ENCODE measurements around the gene CCDC154. TPM values are rescaled to one million over a fixed set of nuclear protein-coding genes. Genes with fewer than 3 reads are reported as not detected.

CCDC154 gene
- total RNA-seq, 6 donors from 2014 or later: 0.30 to 5.4 (median 2.9) TPM; not detected in 1

GRCh38 chr16:1385232-1385631 is 59.1 kb downstream of the CCDC154 start:
- Histone ChIP-seq H3K4me3 (no peak overlapping the region), H3K36me3 (peaks cover 16 to 82% (median 61%) of the 10 kb centered on the region in 4 donors), H3K9me3 (no peaks in the 10 kb centered on the region), H3K4me1 (peaks cover 0 to 1% (median 0%) of the 10 kb centered on the region in 4 donors), H3K27me3 (no peaks in the 10 kb centered on the region), H3K27ac (no peak overlapping the region)
- WGBS, 2 donors: 96 to 97% methylated on average over 25 to 39 of the region's 39 CpGs
- DNase-seq (no peak), ATAC-seq (ENCODE audit: low FRiP score in 2 of 2) (no peak)
- TF ChIP-seq, protein P1, sequence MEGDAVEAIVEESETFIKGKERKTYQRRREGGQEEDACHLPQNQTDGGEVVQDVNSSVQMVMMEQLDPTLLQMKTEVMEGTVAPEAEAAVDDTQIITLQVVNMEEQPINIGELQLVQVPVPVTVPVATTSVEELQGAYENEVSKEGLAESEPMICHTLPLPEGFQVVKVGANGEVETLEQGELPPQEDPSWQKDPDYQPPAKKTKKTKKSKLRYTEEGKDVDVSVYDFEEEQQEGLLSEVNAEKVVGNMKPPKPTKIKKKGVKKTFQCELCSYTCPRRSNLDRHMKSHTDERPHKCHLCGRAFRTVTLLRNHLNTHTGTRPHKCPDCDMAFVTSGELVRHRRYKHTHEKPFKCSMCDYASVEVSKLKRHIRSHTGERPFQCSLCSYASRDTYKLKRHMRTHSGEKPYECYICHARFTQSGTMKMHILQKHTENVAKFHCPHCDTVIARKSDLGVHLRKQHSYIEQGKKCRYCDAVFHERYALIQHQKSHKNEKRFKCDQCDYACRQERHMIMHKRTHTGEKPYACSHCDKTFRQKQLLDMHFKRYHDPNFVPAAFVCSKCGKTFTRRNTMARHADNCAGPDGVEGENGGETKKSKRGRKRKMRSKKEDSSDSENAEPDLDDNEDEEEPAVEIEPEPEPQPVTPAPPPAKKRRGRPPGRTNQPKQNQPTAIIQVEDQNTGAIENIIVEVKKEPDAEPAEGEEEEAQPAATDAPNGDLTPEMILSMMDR (IDR thresholded peaks at IDR 0.05): no peak
- no peak for TF ChIP-seq POLR2A (IDR thresholded peaks at IDR 0.05)
- no peak for TF ChIP-seq EP300 (IDR thresholded peaks at IDR 0.05)
- no peak for TF ChIP-seq POLR2AphosphoS5 (IDR thresholded peaks at IDR 0.05)

Other genes with a start within 250 kb of the CCDC154 start
- 10 to 100 TPM in 1 of 6 donors, 1 to 10 TPM in 2, under 1 TPM in 1, not detected in 2; 0.61 to 38.8 (median 3.7) TPM for gene TPSG1, start 219.3 kb downstream of the CCDC154 start, total RNA-seq
- gene TPSB2, start 214.4 kb downstream of the CCDC154 start, total RNA-seq: 100 to 1,000 TPM in 2 of 6 donors, 10 to 100 TPM in 4; 10.5 to 329 (median 70.7) TPM
- 100 to 1,000 TPM in 3 of 6 donors, 10 to 100 TPM in 2, 1 to 10 TPM in 1; 6.4 to 207 (median 99.8) TPM for gene TPSAB1, start 203.9 kb downstream of the CCDC154 start, total RNA-seq
- gene TPSD1, start 188.5 kb downstream of the CCDC154 start, total RNA-seq: 10 to 100 TPM in 2 of 6 donors, 1 to 10 TPM in 4; 1.3 to 14.0 (median 6.4) TPM
- 100 to 1,000 TPM in 1 of 6 donors, 10 to 100 TPM in 5; 51.4 to 113 (median 92.0) TPM for gene UBE2I, start 134.9 kb downstream of the CCDC154 start, total RNA-seq
- gene BAIAP3, start 110.9 kb downstream of the CCDC154 start, total RNA-seq: 10 to 100 TPM in 3 of 6 donors, 1 to 10 TPM in 3; 3.2 to 57.6 (median 11.5) TPM
- gene TSR3, start 92.7 kb downstream of the CCDC154 start, total RNA-seq: 10 to 100 TPM; 55.6 to 74.5 (median 65.1) TPM
- gene GNPTG, start 92.6 kb downstream of the CCDC154 start, total RNA-seq: 100 to 1,000 TPM in 1 of 6 donors, 10 to 100 TPM in 5; 32.8 to 106 (median 93.0) TPM
- 10 to 100 TPM in 5 of 6 donors, 1 to 10 TPM in 1; 7.6 to 83.8 (median 28.0) TPM for gene UNKL, start 29.9 kb downstream of the CCDC154 start, total RNA-seq
- gene UQCC4, start 23.8 kb downstream of the CCDC154 start, total RNA-seq: 10 to 100 TPM in 3 of 6 donors, 1 to 10 TPM in 3; 3.1 to 16.3 (median 9.9) TPM
- 1 to 10 TPM in 1 of 6 donors, under 1 TPM in 1, not detected in 4; 0.27 to 2.2 TPM for gene PERCC1, start 13.5 kb downstream of the CCDC154 start, total RNA-seq
- 100 to 1,000 TPM in 4 of 6 donors, 10 to 100 TPM in 2; 78.0 to 463 (median 147) TPM for gene CLCN7, start 30.5 kb upstream of the CCDC154 start, total RNA-seq
- gene PTX4, start 44.4 kb upstream of the CCDC154 start, total RNA-seq: under 1 TPM in 3 of 6 donors, not detected in 3; 0.30 to 0.34 (median 0.34) TPM
- gene TELO2, start 48.8 kb upstream of the CCDC154 start, total RNA-seq: 100 to 1,000 TPM in 1 of 6 donors, 10 to 100 TPM in 5; 13.8 to 130 (median 41.5) TPM
- gene TMEM204, start 89.1 kb upstream of the CCDC154 start, total RNA-seq: 100 to 1,000 TPM in 1 of 6 donors, 10 to 100 TPM in 5; 31.4 to 112 (median 48.4) TPM
- 100 to 1,000 TPM in 1 of 6 donors, 10 to 100 TPM in 5; 32.1 to 152 (median 49.8) TPM for gene IFT140, start 167.5 kb upstream of the CCDC154 start, total RNA-seq
- 10 to 100 TPM; 16.3 to 57.6 (median 20.6) TPM for gene CRAMP1, start 167.8 kb upstream of the CCDC154 start, total RNA-seq
- 10 to 100 TPM; 15.8 to 60.5 (median 38.3) TPM for gene JPT2, start 233.7 kb upstream of the CCDC154 start, total RNA-seq